NCI-H2227 (cell line): ENCODE measurements around the gene DNAI2.
A peak's percentile ranks its signal among the peaks of the same experiment; 100 is the strongest.

ENCODE experiments used
- DNase-seq: peaks from one replicate; lab custom pipeline; 2025; ENCODE audit not compliant: unreplicated experiment; lab: John Stamatoyannopoulos, UW

DNAI2 gene

GRCh38 chr17:74304184-74304583 is 30.1 kb downstream of the DNAI2 start:
- DNase-seq: no peak

DNA sequence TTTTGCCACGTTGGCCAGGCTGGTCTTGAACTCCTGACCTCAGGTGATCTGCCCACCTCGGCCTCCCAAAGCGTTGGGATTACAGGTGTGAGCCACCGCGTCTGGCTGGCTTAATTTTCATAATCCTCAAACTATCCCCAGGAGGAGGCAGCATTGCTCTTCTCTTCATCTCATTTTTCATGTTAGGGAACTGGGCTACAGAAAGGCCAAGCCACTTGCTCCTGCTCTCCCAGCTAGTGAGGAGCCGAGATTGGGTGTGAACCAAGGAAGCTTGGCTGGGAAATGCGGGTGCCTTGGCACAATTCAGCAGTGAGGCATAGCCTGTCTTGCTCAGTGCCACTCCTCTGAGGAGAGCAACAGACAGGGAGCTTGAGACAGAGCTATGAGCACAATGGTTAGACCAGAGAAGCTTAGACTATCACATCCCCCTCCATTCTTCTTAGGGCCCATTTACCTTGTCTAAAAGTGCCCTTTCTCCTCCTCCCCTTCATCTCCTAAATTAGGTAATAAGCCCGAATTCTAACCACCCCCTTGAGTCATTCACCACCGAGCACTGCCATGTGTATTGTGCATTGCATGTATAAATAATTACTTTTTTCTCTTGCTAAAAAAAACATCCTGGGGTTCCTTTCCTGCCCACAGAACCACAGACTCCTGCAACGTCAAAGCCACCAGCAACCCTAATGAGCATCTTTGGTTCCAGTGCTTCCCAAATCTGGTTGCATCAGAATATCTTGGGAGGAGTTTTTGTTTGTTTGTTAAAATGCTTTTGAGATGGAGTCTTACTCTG is 32.0 kb downstream of the DNAI2 start:
- DNase-seq: no peak

- DNase-seq: no peak
Measured at GRCh38 chr17:74307984-74308773, 34.1 kb downstream of the DNAI2 start.

GRCh38 chr17:74309902-74310301 is 35.9 kb downstream of the DNAI2 start:
- no peak for DNase-seq

- no peak for DNase-seq
Measured at GRCh38 chr17:74314877-74315276, 40.8 kb downstream of the DNAI2 start.

DNA sequence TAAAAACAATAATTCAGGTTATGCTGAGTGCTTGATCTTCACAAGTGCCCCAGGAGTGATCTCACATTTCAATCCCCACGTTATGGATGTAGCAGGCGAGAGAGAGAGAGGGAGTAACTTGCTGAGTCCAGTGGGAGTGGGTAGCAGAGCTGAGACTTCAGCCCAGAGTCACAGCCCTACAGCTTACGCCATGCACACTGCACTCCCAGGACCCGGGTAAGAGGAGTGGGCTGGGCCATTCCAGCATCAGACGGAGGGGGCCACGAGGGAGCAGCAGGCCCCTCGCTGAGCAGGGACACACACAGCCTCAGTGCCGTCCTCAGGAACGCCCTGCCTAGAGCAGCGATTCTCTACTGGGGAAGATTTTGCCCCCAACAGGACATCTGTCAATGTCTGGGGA is 42.2 kb downstream of the DNAI2 start:
- no peak for DNase-seq

- DNase-seq: no peak
Measured at GRCh38 chr17:74317071-74317470, 43.0 kb downstream of the DNAI2 start.

GRCh38 chr17:74318391-74318790 is 44.4 kb downstream of the DNAI2 start:
- DNase-seq: no peak

GRCh38 chr17:74324521-74324920 is 50.5 kb downstream of the DNAI2 start:
- no peak for DNase-seq

- DNase-seq: no peak
Measured at GRCh38 chr17:74325376-74325742, 51.3 kb downstream of the DNAI2 start.

DNA sequence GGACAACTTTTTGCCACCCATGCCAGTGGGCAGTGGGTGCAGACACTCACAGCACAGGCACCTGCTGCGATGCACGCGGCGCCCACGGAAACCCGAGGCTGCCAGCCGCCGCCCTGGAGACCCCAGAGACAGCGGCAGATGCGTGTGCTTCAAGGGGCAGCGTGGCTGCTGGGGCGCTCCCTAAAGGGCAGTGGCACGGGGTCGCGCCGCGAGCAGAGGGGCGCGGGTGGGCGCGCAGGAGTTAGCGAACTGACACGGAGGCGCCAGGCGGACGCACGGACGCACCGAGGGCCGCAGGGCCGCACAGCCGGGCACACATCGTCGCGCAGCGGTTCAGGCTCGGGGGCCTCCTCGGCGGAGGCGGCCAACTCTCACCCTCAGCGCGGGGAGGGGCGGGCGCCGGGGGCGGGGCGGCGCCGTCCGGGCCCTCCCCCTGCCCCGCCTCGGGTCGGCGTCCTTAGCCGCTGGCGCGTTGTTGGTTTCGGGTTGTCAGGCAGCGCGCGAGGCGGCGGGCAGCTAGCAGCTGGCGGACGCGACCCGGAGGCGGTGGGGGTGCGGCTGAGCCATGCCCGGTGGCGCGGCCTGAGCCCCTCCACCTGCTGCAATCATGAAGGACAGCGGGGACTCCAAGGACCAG is 51.8 kb downstream of the DNAI2 start, which contains the start of gene KIF19:
TSS of gene KIF19 (plus strand) at position 484 of the 637 bp plus-strand sequence. CDS start at position 608, 124 bp downstream.
- DNase-seq: peak; percentile 66

DNA sequence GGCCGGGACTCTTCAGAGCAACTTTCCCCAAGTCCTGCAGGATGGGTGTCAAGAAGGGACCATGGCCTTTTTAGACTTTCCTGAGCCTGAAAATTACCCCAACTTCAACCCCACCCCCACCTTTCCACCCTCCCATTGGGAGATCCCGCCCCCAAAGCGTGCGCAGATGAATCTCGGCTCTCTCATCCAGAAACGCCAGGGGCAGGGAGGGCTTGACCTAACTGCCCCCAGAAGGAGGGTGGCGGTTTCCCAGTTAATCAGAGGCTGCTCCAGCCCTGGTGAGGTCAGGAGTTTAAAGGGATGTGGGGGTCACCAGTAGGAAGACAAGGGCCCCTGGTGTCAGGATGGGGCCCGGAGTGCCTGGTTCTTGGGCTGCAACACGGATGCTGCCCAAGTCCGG is 52.5 kb downstream of the DNAI2 start:
- DNase-seq: no peak

DNA sequence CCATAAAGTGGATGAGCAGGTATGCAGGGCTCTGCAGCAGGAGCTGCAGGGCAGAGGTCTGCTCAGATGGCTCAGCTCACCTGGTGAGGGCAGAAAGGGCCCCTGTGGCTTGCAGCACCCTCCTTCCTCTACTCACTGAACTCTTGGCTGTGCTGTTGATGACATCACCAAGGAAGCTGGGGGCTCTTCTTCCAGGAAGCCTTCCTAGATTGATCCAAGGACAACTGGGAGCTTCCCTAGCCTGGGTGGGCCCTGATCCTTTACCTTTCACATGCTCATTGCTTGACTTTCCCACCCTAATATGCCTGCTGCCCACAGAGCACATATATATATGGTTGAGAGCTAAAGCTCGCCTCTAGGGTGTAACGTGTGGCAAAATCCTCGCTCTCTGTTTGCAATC is 54.5 kb downstream of the DNAI2 start:
- no peak for DNase-seq

DNA sequence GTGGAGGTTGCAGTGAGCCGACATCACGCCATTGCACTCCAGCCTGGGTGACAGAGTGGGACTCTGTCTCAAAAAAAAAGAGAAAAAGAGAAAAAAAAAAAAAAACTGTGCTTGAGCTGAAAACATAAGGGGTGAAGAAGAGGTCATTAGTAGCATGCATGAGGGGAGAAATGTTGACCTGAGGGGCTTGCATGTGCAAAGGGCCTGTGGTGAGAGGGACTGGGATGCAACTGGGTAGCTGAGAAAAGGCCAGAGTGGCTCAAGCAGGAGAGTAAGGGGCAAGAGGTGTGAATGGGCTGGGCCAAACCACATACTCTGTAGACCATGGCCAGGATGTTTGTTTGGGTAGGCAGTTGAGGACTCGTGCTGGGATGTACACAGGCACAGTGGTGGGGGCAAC is 55.3 kb downstream of the DNAI2 start:
- DNase-seq: no peak

GRCh38 chr17:74330446-74330845 is 56.4 kb downstream of the DNAI2 start:
- DNase-seq: no peak

DNA sequence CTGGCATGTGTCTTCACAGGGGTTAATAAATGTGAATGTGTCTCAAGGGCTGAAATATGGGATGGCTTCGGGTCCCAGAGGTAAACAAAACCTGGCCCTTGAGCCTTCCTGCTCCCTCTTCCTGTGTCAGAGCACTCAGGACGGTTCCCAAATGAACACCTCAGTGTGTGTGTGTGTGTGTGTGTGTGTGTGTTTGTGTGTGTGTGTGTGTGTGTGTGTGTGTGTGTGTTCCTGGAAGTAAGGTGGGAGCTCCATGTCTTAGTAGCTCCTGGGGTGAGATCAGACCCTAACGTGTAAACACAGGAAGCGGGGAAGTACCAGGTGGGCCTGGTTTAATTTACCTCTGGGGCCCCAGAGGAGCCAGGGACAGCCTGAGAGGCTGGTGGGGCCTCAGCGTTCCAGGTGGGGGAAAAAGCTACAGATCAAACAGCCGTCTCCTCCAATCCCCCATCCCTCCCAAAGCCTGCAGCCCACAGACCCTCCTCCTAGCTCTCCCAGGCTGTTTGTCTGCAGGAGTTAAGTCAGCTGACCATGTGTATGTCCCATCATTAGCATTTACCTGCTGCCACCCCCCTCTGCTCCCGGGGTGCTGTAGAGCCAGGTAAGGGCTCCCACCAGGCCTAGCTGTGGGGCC is 58.1 kb downstream of the DNAI2 start:
- no peak for DNase-seq

- peak; percentile 46 for DNase-seq
Measured at GRCh38 chr17:74332763-74333283, 58.8 kb downstream of the DNAI2 start.

- peak; percentile 14 for DNase-seq
Measured at GRCh38 chr17:74334393-74335039, 60.5 kb downstream of the DNAI2 start.

- DNase-seq: no peak
Measured at GRCh38 chr17:74335529-74336062, 61.6 kb downstream of the DNAI2 start.

DNA sequence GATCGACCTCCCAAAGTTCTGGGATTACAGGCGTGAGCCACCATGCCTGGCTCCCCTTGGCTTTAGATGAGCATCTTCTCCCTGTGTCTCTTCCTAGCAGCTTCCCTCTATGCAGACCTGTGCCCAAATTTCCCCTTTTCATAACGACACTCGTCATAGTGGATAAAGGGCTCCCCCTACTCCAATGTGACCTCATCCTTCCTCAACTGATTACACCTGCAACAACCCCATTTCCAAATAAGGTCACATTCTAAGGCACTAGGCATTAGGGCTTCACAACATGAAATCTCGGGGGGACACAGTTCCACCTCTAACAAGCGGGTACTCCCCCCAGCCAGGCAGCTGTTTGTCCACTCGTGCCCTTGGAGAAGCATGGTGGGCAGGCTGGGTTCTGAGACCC is 62.3 kb downstream of the DNAI2 start:
- DNase-seq: no peak
